Measurements from ENCODE around the gene APOL2.
"Not testable (repeated sequence)": the region's sequence is repeated elsewhere in the genome, so short reads cannot be mapped to it uniquely, and the experiment has no call there.

APOL2 gene

GRCh38 chr22:36233796-36234195 lies 5.5 kb downstream of the APOL2 start:
- Histone ChIP-seq H3K27me3 (replicated peaks; ENCODE audit: insufficient read depth, low read length) (no peaks in the 10 kb centered on the region), H4K20me1 (ENCODE audit: insufficient read depth, low read length) (no peaks in the 10 kb centered on the region), H2AFZ (ENCODE audit: low read length) (no peak overlapping the region), H3K4me1 (ENCODE audit: low read length) (peaks cover 19% of the 10 kb centered on the region), H3K4me2 (ENCODE audit: low read depth, low read length) (no peak overlapping the region), H3K9ac (ENCODE audit: low read length) (no peak overlapping the region), H3K4me3 (ENCODE audit: low read length) (no peak overlapping the region), H3F3A (ENCODE audit: insufficient read depth, low read length) (peaks cover 4% of the 10 kb centered on the region; the same call in 1 of the 2 replicates), H3K9me2 (replicated peaks; ENCODE audit: insufficient read depth, low read length) (no peaks in the 10 kb centered on the region), H3K79me2 (ENCODE audit: low read length) (peaks cover 59% of the 10 kb centered on the region), H3K9me3 (replicated peaks; ENCODE audit: insufficient read depth, low read length) (no peaks in the 10 kb centered on the region), H3K36me3 (replicated peaks; ENCODE audit: insufficient read depth, low read length) (0 out of 2 replicates have a peak, but pooled peaks cover 9% of the 10 kb centered on the region), H3K27ac (ENCODE audit: low read length) (no peak overlapping the region)
- DNase-seq, result no peak
- TF ChIP-seq EZH2 (optimal IDR thresholded peaks at IDR 0.05; ENCODE audit: low read depth, low read length) (no peak), EZH2phosphoT487 (IDR thresholded peaks at IDR 0.05; ENCODE audit: low read length) (no peak), CTCF (IDR thresholded peaks at IDR 0.05; ENCODE audit: low read length) (no peak)

- no peak for TF ChIP-seq EZH2phosphoT487 (IDR thresholded peaks at IDR 0.05; ENCODE audit: low read length)
- Histone ChIP-seq H3K79me2 (ENCODE audit: low read length) (peaks cover 50% of the 10 kb centered on the region), H3K4me3 (ENCODE audit: low read length) (no peak overlapping the region), H3F3A (ENCODE audit: insufficient read depth, low read length) (no peaks in the 10 kb centered on the region), H3K4me1 (ENCODE audit: low read length) (peaks cover 19% of the 10 kb centered on the region), H2AFZ (ENCODE audit: low read length) (no peak overlapping the region), H4K20me1 (ENCODE audit: insufficient read depth, low read length) (no peaks in the 10 kb centered on the region), H3K9me3 (replicated peaks; ENCODE audit: insufficient read depth, low read length) (no peaks in the 10 kb centered on the region), H3K9ac (ENCODE audit: low read length) (no peak overlapping the region), H3K9me2 (replicated peaks; ENCODE audit: insufficient read depth, low read length) (no peaks in the 10 kb centered on the region), H3K27me3 (replicated peaks; ENCODE audit: insufficient read depth, low read length) (no peaks in the 10 kb centered on the region), H3K27ac (ENCODE audit: low read length) (no peak overlapping the region), H3K36me3 (replicated peaks; ENCODE audit: insufficient read depth, low read length) (0 out of 2 replicates have a peak, but pooled peaks cover 9% of the 10 kb centered on the region), H3K4me2 (ENCODE audit: low read depth, low read length) (no peak overlapping the region)
- DNase-seq, result no peak
Observed at GRCh38 chr22:36232715-36233401, 6.5 kb downstream of the APOL2 start.

- H3K4me2 ChIP-seq (ENCODE audit: low read depth, low read length); H3K27ac ChIP-seq (ENCODE audit: low read length); H4K20me1 ChIP-seq (ENCODE audit: insufficient read depth, low read length); DNase-seq; H3K9me2 ChIP-seq (replicated peaks; ENCODE audit: insufficient read depth, low read length); H3F3A ChIP-seq (ENCODE audit: insufficient read depth, low read length); H3K27me3 ChIP-seq (replicated peaks; ENCODE audit: insufficient read depth, low read length); H3K4me1 ChIP-seq (ENCODE audit: low read length); H3K9ac ChIP-seq (ENCODE audit: low read length); H2AFZ ChIP-seq (ENCODE audit: low read length); H3K4me3 ChIP-seq (ENCODE audit: low read length); H3K9me3 ChIP-seq (replicated peaks; ENCODE audit: insufficient read depth, low read length); H3K36me3 ChIP-seq (replicated peaks; ENCODE audit: insufficient read depth, low read length): not testable (repeated sequence)
- H3K79me2 ChIP-seq (ENCODE audit: low read length), result peaks cover 32% of the 10 kb centered on the region
Observed at GRCh38 chr22:36231051-36231450, 8.3 kb downstream of the APOL2 start.

GRCh38 chr22:36229649-36230048 lies 9.7 kb downstream of the APOL2 start:
- H3F3A ChIP-seq (ENCODE audit: insufficient read depth, low read length); DNase-seq; H3K36me3 ChIP-seq (replicated peaks; ENCODE audit: insufficient read depth, low read length); H3K27ac ChIP-seq (ENCODE audit: low read length); H3K4me2 ChIP-seq (ENCODE audit: low read depth, low read length); H3K9ac ChIP-seq (ENCODE audit: low read length); H3K4me3 ChIP-seq (ENCODE audit: low read length); H4K20me1 ChIP-seq (ENCODE audit: insufficient read depth, low read length); H3K9me2 ChIP-seq (replicated peaks; ENCODE audit: insufficient read depth, low read length); H3K9me3 ChIP-seq (replicated peaks; ENCODE audit: insufficient read depth, low read length); H2AFZ ChIP-seq (ENCODE audit: low read length); H3K4me1 ChIP-seq (ENCODE audit: low read length); H3K27me3 ChIP-seq (replicated peaks; ENCODE audit: insufficient read depth, low read length): not testable (repeated sequence)
- H3K79me2 ChIP-seq (ENCODE audit: low read length), result peaks cover 18% of the 10 kb centered on the region

- Histone ChIP-seq H3K9me3 (replicated peaks; ENCODE audit: insufficient read depth, low read length) (no peaks in the 10 kb centered on the region), H3K4me2 (ENCODE audit: low read depth, low read length) (no peak overlapping the region), H3K4me1 (ENCODE audit: low read length) (no peaks in the 10 kb centered on the region), H3K27me3 (replicated peaks; ENCODE audit: insufficient read depth, low read length) (no peaks in the 10 kb centered on the region), H3K4me3 (ENCODE audit: low read length) (no peak overlapping the region), H3K36me3 (replicated peaks; ENCODE audit: insufficient read depth, low read length) (no peaks in the 10 kb centered on the region), H3F3A (ENCODE audit: insufficient read depth, low read length) (peaks cover 7% of the 10 kb centered on the region; the same call in 1 of the 2 replicates), H4K20me1 (ENCODE audit: insufficient read depth, low read length) (no peaks in the 10 kb centered on the region), H3K79me2 (ENCODE audit: low read length) (peaks cover 11% of the 10 kb centered on the region; the same call in 1 of the 2 replicates), H3K9ac (ENCODE audit: low read length) (no peak overlapping the region), H3K9me2 (replicated peaks; ENCODE audit: insufficient read depth, low read length) (no peaks in the 10 kb centered on the region), H3K27ac (ENCODE audit: low read length) (no peak overlapping the region), H2AFZ (ENCODE audit: low read length) (no peak overlapping the region)
- DNase-seq, result no peak
- no peak for TF ChIP-seq CTCF (IDR thresholded peaks at IDR 0.05; ENCODE audit: low read length)
- TF ChIP-seq EZH2phosphoT487 (IDR thresholded peaks at IDR 0.05; ENCODE audit: low read length), result no peak
- TF ChIP-seq EZH2 (optimal IDR thresholded peaks at IDR 0.05; ENCODE audit: low read depth, low read length), result no peak
Observed at GRCh38 chr22:36228944-36229343, 10.4 kb downstream of the APOL2 start.

- not testable (repeated sequence) for H3K79me2 ChIP-seq (ENCODE audit: low read length); H3K4me3 ChIP-seq (ENCODE audit: low read length); H3K9me2 ChIP-seq (replicated peaks; ENCODE audit: insufficient read depth, low read length); H3K9ac ChIP-seq (ENCODE audit: low read length); H3K36me3 ChIP-seq (replicated peaks; ENCODE audit: insufficient read depth, low read length); H3K4me1 ChIP-seq (ENCODE audit: low read length); H3K9me3 ChIP-seq (replicated peaks; ENCODE audit: insufficient read depth, low read length); H3K27me3 ChIP-seq (replicated peaks; ENCODE audit: insufficient read depth, low read length); H2AFZ ChIP-seq (ENCODE audit: low read length); H3K27ac ChIP-seq (ENCODE audit: low read length); H3K4me2 ChIP-seq (ENCODE audit: low read depth, low read length); DNase-seq; H4K20me1 ChIP-seq (ENCODE audit: insufficient read depth, low read length)
- H3F3A ChIP-seq (ENCODE audit: insufficient read depth, low read length), result peaks cover 10% of the 10 kb centered on the region; the same call in 1 of the 2 replicates
Observed at GRCh38 chr22:36228369-36228768, 11.0 kb downstream of the APOL2 start.
